GM21528 (cell line): ENCODE measurements around the gene KPTN.

Experiments
- ATAC-seq: cut with Tn5 transposase; IDR thresholded peaks from one replicate; pipeline ENCODE4 v1.9.1; 2021; ENCODE audit warnings: mild to moderate bottlenecking, moderate library complexity; ENCODE audit not compliant: unreplicated experiment, low FRiP score

Gene KPTN

GRCh38 chr19:47483800-47484690 is at the start of gene KPTN:
Gene KPTN, minus strand, starts transcription at chr19:47484219. Its CDS starts 59 bp downstream, at chr19:47484160.
- ATAC-seq = peak; percentile 60

GRCh38 chr19:47531640-47532387 is 47.8 kb upstream of the KPTN start:
- ATAC-seq = no peak

GRCh38 chr19:47529018-47529742 is 45.2 kb upstream of the KPTN start:
- ATAC-seq = no peak

- ATAC-seq = no peak
Measured at GRCh38 chr19:47526798-47527197, 42.8 kb upstream of the KPTN start.

- no peak for ATAC-seq
Measured at GRCh38 chr19:47523473-47523872, 39.5 kb upstream of the KPTN start.

GRCh38 chr19:47521473-47522180 is 37.6 kb upstream of the KPTN start:
- ATAC-seq = no peak

GRCh38 chr19:47520839-47521238 is 36.8 kb upstream of the KPTN start:
- ATAC-seq = no peak

GRCh38 chr19:47520343-47520806 is 36.4 kb upstream of the KPTN start:
- no peak for ATAC-seq

- ATAC-seq = no peak
Measured at GRCh38 chr19:47518854-47519253, 34.8 kb upstream of the KPTN start.

GRCh38 chr19:47518139-47518538 is 34.1 kb upstream of the KPTN start:
- no peak for ATAC-seq

GRCh38 chr19:47514869-47515588 is 31.0 kb upstream of the KPTN start, which contains the start of gene NAPA:
Gene NAPA, minus strand, starts transcription at chr19:47515063. Its CDS starts 123 bp downstream, at chr19:47514940.
- ATAC-seq = peak; percentile 80

- peak; percentile 4 for ATAC-seq
Measured at GRCh38 chr19:47514151-47514868, 30.3 kb upstream of the KPTN start.

- ATAC-seq = no peak
Measured at GRCh38 chr19:47512948-47513319, 28.9 kb upstream of the KPTN start.

GRCh38 chr19:47512183-47512947 is 28.3 kb upstream of the KPTN start:
- ATAC-seq = no peak

- no peak for ATAC-seq
Measured at GRCh38 chr19:47511681-47512080, 27.7 kb upstream of the KPTN start.

GRCh38 chr19:47511128-47511517 is 27.1 kb upstream of the KPTN start:
- ATAC-seq = no peak

- no peak for ATAC-seq
Measured at GRCh38 chr19:47510516-47511127, 26.6 kb upstream of the KPTN start.

- no peak for ATAC-seq
Measured at GRCh38 chr19:47509973-47510372, 26.0 kb upstream of the KPTN start.
